Loucy (cell line): ENCODE data around the gene SLC5A11.

Experiments used
- H2AFZ ChIP-seq: fragments of 200-600 bp; sonication (generic); 2 replicates; pipeline ENCODE4 v1.6.0; 2016; ENCODE audit warnings: antibody characterized with exemption, mild to moderate bottlenecking, low read length, moderate library complexity
- H3F3A ChIP-seq: fragments of 200-600 bp; 2 replicates; pipeline ENCODE4 v1.6.0; 2016; ENCODE audit warnings: antibody characterized with exemption, low read depth, mild to moderate bottlenecking
- H3K27me3 ChIP-seq: fragments of 200-600 bp; sonication (generic); 2 replicates; pipeline ENCODE4 v1.6.1; 2014; ENCODE audit warnings: low read length, mild to moderate bottlenecking; ENCODE audit not compliant: insufficient read depth, poor library complexity, severe bottlenecking
- H3K36me3 ChIP-seq: fragments of 200-600 bp; sonication (generic); 2 replicates; pipeline ENCODE4 v1.6.1; 2016; ENCODE audit warnings: low read length; ENCODE audit not compliant: insufficient read depth
- H3K4me1 ChIP-seq: fragments of 200-600 bp; sonication (generic); 2 replicates; pipeline ENCODE4 v1.5.1; 2014; ENCODE audit warnings: low read length, mild to moderate bottlenecking; ENCODE audit not compliant: insufficient read depth, poor library complexity, severe bottlenecking
- H3K4me2 ChIP-seq: fragments of 200-600 bp; sonication (generic); 2 replicates; pipeline ENCODE4 v1.6.0; 2014; ENCODE audit warnings: antibody characterized with exemption, low read length, low read depth, mild to moderate bottlenecking; ENCODE audit not compliant: poor library complexity, severe bottlenecking
- H3K4me3 ChIP-seq: fragments of 200-600 bp; sonication (generic); 2 replicates; pipeline ENCODE4 v1.5.1; 2014; ENCODE audit warnings: low read length, mild to moderate bottlenecking, mixed read lengths; ENCODE audit not compliant: poor library complexity, severe bottlenecking
- H3K79me2 ChIP-seq: fragments of 200-600 bp; sonication (generic); 2 replicates; pipeline ENCODE4 v1.6.1; 2014; ENCODE audit warnings: low read length; ENCODE audit not compliant: insufficient read depth
- H3K9ac ChIP-seq: fragments of 200-600 bp; sonication (generic); 2 replicates; pipeline ENCODE4 v1.6.0; 2014; ENCODE audit warnings: mild to moderate bottlenecking, low read depth, low read length, moderate library complexity; ENCODE audit not compliant: poor library complexity, severe bottlenecking
- H3K9me2 ChIP-seq: fragments of 200-600 bp; sonication (generic); replicated peaks from 2 replicates; pipeline ENCODE4 v1.6.1; 2016; ENCODE audit warnings: low read depth, low read length, mixed read lengths
- H3K9me3 ChIP-seq: fragments of 200-600 bp; sonication (generic); 2 replicates; pipeline ENCODE4 v1.6.1; 2014; ENCODE audit warnings: mild to moderate bottlenecking, antibody characterized with exemption, low read length, low read depth; ENCODE audit not compliant: insufficient read depth
- H4K20me1 ChIP-seq: fragments of 200-600 bp; sonication (generic); 2 replicates; pipeline ENCODE4 v1.6.0; 2014; ENCODE audit warnings: antibody characterized with exemption, low read length, mild to moderate bottlenecking; ENCODE audit not compliant: insufficient read depth, poor library complexity, severe bottlenecking
- CTCF ChIP-seq: fragments of 200-600 bp; sonication (generic); conservative IDR thresholded peaks from 2 replicates; pipeline ENCODE4 v1.5.1; 2014; ENCODE audit warnings: mild to moderate bottlenecking, antibody characterized with exemption, low read length
- EZH2phosphoT487 ChIP-seq: fragments of 200-600 bp; IDR thresholded peaks from 2 replicates; pipeline ENCODE4 v1.6.1; 2018; ENCODE audit warnings: antibody characterized with exemption, mild to moderate bottlenecking, moderate library complexity, borderline replicate concordance

The SLC5A11 gene

DNA sequence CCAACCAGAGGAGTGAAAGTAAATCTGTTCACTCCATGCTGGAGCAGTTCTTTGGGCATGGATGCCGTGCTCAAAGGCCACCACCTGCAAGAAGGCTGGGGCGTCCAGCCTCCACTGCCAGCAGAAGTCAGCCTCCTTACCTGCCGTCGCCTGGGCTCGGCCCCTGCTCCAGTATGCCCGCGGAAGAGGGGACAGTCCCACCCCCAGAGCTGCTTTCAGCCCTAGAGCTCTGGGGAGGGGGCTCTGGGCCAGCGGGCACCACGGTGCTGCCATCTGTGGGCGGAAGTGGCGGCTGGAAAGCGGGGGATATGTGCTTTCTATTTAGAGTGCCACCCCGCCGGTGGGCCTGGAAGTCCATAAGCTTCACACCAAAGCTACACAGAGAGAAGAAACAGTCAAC, 93.5 kb downstream of the SLC5A11 start:
- H2AFZ ChIP-seq: no peak overlapping the region
- H3F3A ChIP-seq: no peaks in the 10 kb centered on the region
- H3K4me3 ChIP-seq: no peak overlapping the region
- H3K27me3 ChIP-seq: no peaks in the 10 kb centered on the region
- H3K79me2 ChIP-seq: no peaks in the 10 kb centered on the region
- no peaks in the 10 kb centered on the region for H3K9me3 ChIP-seq
- H3K4me1 ChIP-seq: no peaks in the 10 kb centered on the region
- no peaks in the 10 kb centered on the region for H4K20me1 ChIP-seq
- peaks cover 39% of the 10 kb centered on the region; the same call in 1 of the 2 replicates for H3K36me3 ChIP-seq
- H3K9ac ChIP-seq: no peak overlapping the region
- H3K4me2 ChIP-seq: no peak overlapping the region
- no peaks in the 10 kb centered on the region for H3K9me2 ChIP-seq
- TF ChIP-seq CTCF (no peak), EZH2phosphoT487 (no peak)

DNA sequence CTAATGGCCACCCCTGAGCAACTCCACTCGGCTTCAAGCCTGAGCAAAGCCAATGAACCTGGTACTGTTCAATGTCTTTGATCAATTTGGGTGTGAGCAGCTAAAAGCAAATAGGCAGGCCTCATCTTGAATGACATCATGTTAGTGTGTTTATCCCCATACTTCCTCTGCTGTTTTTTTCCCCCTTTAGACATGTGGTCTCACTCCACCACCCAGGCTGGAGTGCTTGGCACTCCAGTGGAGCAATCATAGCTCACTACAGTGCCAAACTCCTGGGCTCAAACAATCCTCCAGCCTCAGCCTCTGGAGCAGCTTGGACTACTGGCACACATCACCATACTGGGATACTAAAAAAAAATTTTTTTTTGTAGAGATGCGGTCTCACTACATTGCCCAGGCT, 94.0 kb downstream of the SLC5A11 start:
- H3K36me3 ChIP-seq: peaks cover 34% of the 10 kb centered on the region; the same call in 1 of the 2 replicates

DNA sequence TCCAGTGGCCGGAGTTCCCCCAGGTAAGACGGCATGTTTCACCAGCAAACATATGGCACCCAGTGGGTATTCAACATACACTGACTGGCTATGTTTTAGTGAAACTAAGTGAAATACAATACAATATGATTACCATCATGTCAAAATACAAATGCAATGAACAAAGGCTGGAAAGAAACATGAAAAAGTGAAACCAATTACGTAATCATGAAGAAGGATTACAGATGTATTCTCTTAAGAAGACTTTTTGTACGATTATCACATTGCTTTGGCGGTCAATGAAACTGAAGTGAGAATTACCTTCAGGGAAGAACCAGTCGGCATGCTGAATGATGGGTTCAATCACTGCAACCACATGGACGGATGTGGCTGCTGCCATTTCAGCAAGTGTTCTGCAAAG, 97.7 kb downstream of the SLC5A11 start:
- no peak overlapping the region for H2AFZ ChIP-seq
- peaks cover 42% of the 10 kb centered on the region; the same call in 1 of the 2 replicates for H3K36me3 ChIP-seq
- no peaks in the 10 kb centered on the region for H3K9me3 ChIP-seq
- no peaks in the 10 kb centered on the region for H3K9me2 ChIP-seq
- no peaks in the 10 kb centered on the region for H4K20me1 ChIP-seq
- TF ChIP-seq EZH2phosphoT487 (no peak), CTCF (no peak)
- no peak overlapping the region for H3K4me3 ChIP-seq
- H3K27me3 ChIP-seq: no peaks in the 10 kb centered on the region
- no peaks in the 10 kb centered on the region for H3K4me1 ChIP-seq
- no peaks in the 10 kb centered on the region for H3K79me2 ChIP-seq
- no peak overlapping the region for H3K9ac ChIP-seq
- H3F3A ChIP-seq: no peaks in the 10 kb centered on the region
- no peak overlapping the region for H3K4me2 ChIP-seq

More for the DNA sequence above, 94.0 kb downstream of the SLC5A11 start:
- Histone ChIP-seq H3K4me2 (no peak overlapping the region), H3K4me1 (no peaks in the 10 kb centered on the region), H3K9me3 (no peaks in the 10 kb centered on the region), H3K9me2 (no peaks in the 10 kb centered on the region), H3K79me2 (no peaks in the 10 kb centered on the region), H4K20me1 (no peaks in the 10 kb centered on the region), H2AFZ (no peak overlapping the region), H3K4me3 (no peak overlapping the region), H3K9ac (no peak overlapping the region), H3F3A (no peaks in the 10 kb centered on the region), H3K27me3 (no peaks in the 10 kb centered on the region)
- no peak for TF ChIP-seq EZH2phosphoT487
- TF ChIP-seq CTCF: no peak
